Transverse colon (tissue), 4 donors: ENCODE measurements around the gene IDI1. TPM values are rescaled to one million over a fixed set of nuclear protein-coding genes. Genes with fewer than 3 reads are reported as not detected.

ENCODE experiments used
- DNase-seq: peaks from one replicate; pipeline ENCODE4 v3.0.0-alpha.2; 2019
- H3K27ac ChIP-seq, 4 donors: fragments of 200-600 bp; sonication (generic); 2 replicates each; pipeline ENCODE4 v1.5.1; 2016 to 2018; ENCODE audit warnings: inconsistent platforms in 4 of 4
- H3K27me3 ChIP-seq: fragments of 200-600 bp; sonication (generic); 2 replicates; pipeline ENCODE4 v1.5.1; 2017; ENCODE audit warnings: inconsistent platforms
- H3K36me3 ChIP-seq, 4 donors: fragments of 200-600 bp; sonication (generic); 2 replicates each; pipeline ENCODE4 v1.5.1; 2017 to 2019; ENCODE audit warnings: inconsistent platforms in 4 of 4
- H3K4me1 ChIP-seq, 4 donors: fragments of 200-600 bp; sonication (generic); 2 replicates each; pipeline ENCODE4 v1.5.1; 2017 to 2020; ENCODE audit warnings: inconsistent platforms in 4 of 4
- H3K4me3 ChIP-seq, 4 donors: fragments of 200-600 bp; sonication (generic); 1 replicate in 1 of 4; 2 replicates in 3 of 4; pipeline versions ENCODE4 v1.5.1 to v1.6.1; 2017 to 2019; ENCODE audit warnings: inconsistent platforms in 4 of 4
- H3K9me3 ChIP-seq, 2 donors: fragments of 200-600 bp; sonication (generic); 2 replicates each; pipeline ENCODE4 v1.5.1; 2017 to 2019; ENCODE audit warnings: inconsistent platforms in 2 of 2
- EP300 ChIP-seq: sonication (generic); formaldehyde crosslinking; IDR thresholded peaks from one replicate; pipeline ENCODE4 v1.6.1; 2017; ENCODE audit warnings: antibody characterized with exemption, low read depth
- POLR2A ChIP-seq: fragments of 450-650 bp; IDR thresholded peaks from one replicate; pipeline ENCODE4 v1.6.1; 2016; ENCODE audit warnings: antibody characterized with exemption, mild to moderate bottlenecking, moderate library complexity
- POLR2AphosphoS5 ChIP-seq, 3 donors: sonication (generic); formaldehyde crosslinking; IDR thresholded peaks; one replicate each; pipeline ENCODE4 v1.6.1; 2016; ENCODE audit warnings: antibody characterized with exemption in 3 of 3
- WGBS, 2 donors: methylation state at CpG; one replicate each; pipeline ENCODE4 v1.1.5; 2018; ENCODE audit warnings: low coverage in 1 of 2; 5-methylcytosine and 5-hydroxymethylcytosine counted together
- in situ Hi-C, 4 donors: fragments of 200-750 bp; cut with MboI; loops; one replicate each; pipeline versions ENCODE4 v1.15.0 to v1.15.1; 2017; ENCODE audit warnings: low sequenced_read_pairs in 3 of 4, low pct_ligation_motif_present in 1 of 4, low pct_unique_long_range_greater_than_20kb in 1 of 4
- intact Hi-C: fragments of 100-400 bp; cut with DNase I; formaldehyde crosslinking; loops from one replicate; pipeline ENCODE4 v1.15.1; 2023; ENCODE audit warnings: low total_unique reads
- total RNA-seq, 4 donors: library from RNA; depleted of rRNA; stranded (reverse); fragments of >200 nt; gene quantifications; one replicate each; pipeline ENCODE4 v1.1.0, GENCODE V29; 2016
- TF ChIP-seq, protein P1 (sequence below), 5 experiments: fragments of 200-600 bp in 3 of 5; fragments of 450-650 bp in 2 of 5; sonication (generic) in 3 of 5; IDR thresholded peaks; 1 replicate in 2 of 5; 2 replicates in 3 of 5; pipeline ENCODE4 v1.5.1; 2016 to 2017; ENCODE audit warnings: antibody characterized with exemption in 5 of 5, inconsistent platforms in 3 of 5, mild to moderate bottlenecking in 2 of 5, moderate library complexity in 1 of 5

The IDI1 gene
- total RNA-seq, 4 donors from 2014 or later: 31.1 to 81.5 (median 57.1) TPM

DNA sequence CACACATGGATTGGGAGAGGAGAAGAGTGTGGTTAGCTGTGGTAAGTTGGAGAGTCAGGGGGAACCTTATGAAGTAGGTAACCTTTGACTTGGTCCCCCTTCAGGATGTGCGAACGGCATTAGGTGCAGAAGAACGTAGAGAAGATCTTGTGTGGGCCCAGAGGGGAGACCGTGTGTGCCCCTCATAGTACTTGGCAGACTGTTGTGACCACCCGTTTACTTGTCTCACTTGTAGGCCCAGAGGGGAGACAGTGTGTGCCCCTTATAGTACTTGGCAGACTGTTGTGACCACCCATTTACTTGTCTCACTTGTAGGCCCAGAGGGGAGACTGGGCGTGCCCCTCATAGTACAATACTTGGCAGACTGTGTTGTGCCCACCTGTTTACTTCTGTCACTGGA lies 58.1 kb downstream of the IDI1 start:
- no peak overlapping the region for H3K4me3 ChIP-seq
- no peak for DNase-seq
- peaks cover 11 to 21% (median 14%) of the 10 kb centered on the region in 4 donors for H3K4me1 ChIP-seq
- no peaks in the 10 kb centered on the region for H3K9me3 ChIP-seq
- 78 to 89% methylated on average over 4 to 6 of the region's 6 CpGs for WGBS, 2 donors
- intact Hi-C loops: no loop called here
- no peaks in the 10 kb centered on the region for H3K27me3 ChIP-seq
- peaks cover 0 to 24% (median 3%) of the 10 kb centered on the region in 4 donors for H3K36me3 ChIP-seq
- in situ Hi-C loops: loop anchor here in 1 of 4 donors (25.0 kb wide), 1 partner anchor 154 kb away; no protein-coding TSS in a partner anchor
- H3K27ac ChIP-seq: no peak overlapping the region
- TF ChIP-seq, protein P1, sequence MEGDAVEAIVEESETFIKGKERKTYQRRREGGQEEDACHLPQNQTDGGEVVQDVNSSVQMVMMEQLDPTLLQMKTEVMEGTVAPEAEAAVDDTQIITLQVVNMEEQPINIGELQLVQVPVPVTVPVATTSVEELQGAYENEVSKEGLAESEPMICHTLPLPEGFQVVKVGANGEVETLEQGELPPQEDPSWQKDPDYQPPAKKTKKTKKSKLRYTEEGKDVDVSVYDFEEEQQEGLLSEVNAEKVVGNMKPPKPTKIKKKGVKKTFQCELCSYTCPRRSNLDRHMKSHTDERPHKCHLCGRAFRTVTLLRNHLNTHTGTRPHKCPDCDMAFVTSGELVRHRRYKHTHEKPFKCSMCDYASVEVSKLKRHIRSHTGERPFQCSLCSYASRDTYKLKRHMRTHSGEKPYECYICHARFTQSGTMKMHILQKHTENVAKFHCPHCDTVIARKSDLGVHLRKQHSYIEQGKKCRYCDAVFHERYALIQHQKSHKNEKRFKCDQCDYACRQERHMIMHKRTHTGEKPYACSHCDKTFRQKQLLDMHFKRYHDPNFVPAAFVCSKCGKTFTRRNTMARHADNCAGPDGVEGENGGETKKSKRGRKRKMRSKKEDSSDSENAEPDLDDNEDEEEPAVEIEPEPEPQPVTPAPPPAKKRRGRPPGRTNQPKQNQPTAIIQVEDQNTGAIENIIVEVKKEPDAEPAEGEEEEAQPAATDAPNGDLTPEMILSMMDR (IDR thresholded peaks at IDR 0.05): no peak
- TF ChIP-seq POLR2A (no peak), POLR2AphosphoS5 (IDR thresholded peaks at IDR 0.05) (no peak), EP300 (no peak)

Other genes starting within 250 kb of the IDI1 start
- gene LARP4B, start 117.4 kb downstream of the IDI1 start, total RNA-seq: 100 to 1,000 TPM in 1 of 4 donors, 10 to 100 TPM in 3; 89.2 to 148 (median 96.4) TPM
- 10 to 100 TPM in 3 of 4 donors, 1 to 10 TPM in 1; 9.4 to 25.4 (median 17.1) TPM for gene GTPBP4, start 60.7 kb downstream of the IDI1 start, total RNA-seq
- not detected for gene IDI2, start 23.3 kb downstream of the IDI1 start, total RNA-seq
- 10 to 100 TPM; 14.5 to 22.1 (median 19.7) TPM for gene WDR37, start 7.3 kb upstream of the IDI1 start, total RNA-seq